PC-9 (cell line): ENCODE measurements around the gene AQP12A.

ENCODE experiments used
- EZH2 ChIP-seq: fragments of 200-600 bp; sonication (generic); IDR thresholded peaks from 2 replicates; pipeline ENCODE4 v1.8.0; 2017; ENCODE audit warnings: antibody characterized with exemption, low read depth
- TF ChIP-seq, protein P1 (sequence below): fragments of 200-600 bp; sonication (generic); conservative IDR thresholded peaks from 2 replicates; pipeline ENCODE4 v1.6.1; 2017; ENCODE audit warnings: mixed run types, antibody characterized with exemption, mild to moderate bottlenecking, moderate library complexity

DNA sequence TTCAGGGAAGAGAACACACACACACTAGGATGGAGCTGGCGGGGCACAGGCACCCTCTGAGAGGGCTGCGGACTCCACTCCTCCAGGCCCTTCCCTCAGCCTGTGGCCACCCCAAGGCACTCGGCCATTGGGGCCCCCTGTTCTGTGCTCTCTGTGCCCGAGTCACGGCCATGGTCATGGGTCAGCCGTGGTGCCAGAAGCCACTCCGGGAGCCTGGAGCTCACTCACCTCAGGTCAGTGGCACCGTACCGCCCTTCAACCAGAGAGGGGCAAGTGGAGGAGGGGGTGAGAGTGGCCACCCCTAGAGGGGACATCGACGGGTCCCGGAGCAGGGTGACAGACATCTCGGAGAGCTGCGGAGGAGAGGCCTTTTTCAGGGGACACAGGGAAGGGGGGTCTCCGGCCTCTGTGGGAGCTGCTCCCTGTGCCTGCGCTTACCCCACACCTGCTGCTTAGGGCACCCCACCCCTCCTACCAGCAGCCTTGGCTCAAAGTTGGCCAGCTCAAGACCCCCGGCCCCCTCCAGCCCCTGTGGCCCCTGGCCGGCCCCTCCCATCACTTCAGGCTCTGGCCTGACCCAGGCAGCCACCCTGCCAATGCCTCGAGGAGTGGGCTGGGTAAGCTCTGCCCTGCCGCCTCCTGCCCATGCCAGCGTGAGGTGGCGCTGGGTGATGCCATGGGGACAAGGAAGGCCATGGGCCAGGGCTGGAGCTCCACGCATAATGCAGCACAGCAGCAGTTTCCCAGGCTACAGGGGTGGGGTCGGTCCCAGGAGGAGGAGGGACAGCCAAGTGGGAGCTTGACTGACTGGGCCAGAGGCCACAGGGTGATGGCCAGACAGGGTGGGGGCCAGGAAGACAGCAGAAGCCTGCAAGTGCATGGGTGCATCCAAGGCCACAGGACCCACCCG is 29.3 kb downstream of the AQP12A start:
- TF ChIP-seq EZH2: no peak
- TF ChIP-seq, protein P1, sequence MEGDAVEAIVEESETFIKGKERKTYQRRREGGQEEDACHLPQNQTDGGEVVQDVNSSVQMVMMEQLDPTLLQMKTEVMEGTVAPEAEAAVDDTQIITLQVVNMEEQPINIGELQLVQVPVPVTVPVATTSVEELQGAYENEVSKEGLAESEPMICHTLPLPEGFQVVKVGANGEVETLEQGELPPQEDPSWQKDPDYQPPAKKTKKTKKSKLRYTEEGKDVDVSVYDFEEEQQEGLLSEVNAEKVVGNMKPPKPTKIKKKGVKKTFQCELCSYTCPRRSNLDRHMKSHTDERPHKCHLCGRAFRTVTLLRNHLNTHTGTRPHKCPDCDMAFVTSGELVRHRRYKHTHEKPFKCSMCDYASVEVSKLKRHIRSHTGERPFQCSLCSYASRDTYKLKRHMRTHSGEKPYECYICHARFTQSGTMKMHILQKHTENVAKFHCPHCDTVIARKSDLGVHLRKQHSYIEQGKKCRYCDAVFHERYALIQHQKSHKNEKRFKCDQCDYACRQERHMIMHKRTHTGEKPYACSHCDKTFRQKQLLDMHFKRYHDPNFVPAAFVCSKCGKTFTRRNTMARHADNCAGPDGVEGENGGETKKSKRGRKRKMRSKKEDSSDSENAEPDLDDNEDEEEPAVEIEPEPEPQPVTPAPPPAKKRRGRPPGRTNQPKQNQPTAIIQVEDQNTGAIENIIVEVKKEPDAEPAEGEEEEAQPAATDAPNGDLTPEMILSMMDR: no peak
